NOMO-1 treated with dmso at 0.1 percent for 144 hours (cell line): ENCODE results near the gene SLC16A12.

Experiments
- DNase-seq: peaks from one replicate; lab custom pipeline; 2025; ENCODE audit not compliant: unreplicated experiment; lab: John Stamatoyannopoulos, UW

Gene SLC16A12

GRCh38 chr10:89515031-89515841 is 20.2 kb downstream of the SLC16A12 start:
- no peak for DNase-seq

- no peak for DNase-seq
Measured at GRCh38 chr10:89513206-89513605, 22.2 kb downstream of the SLC16A12 start.

- DNase-seq: no peak
Measured at GRCh38 chr10:89505640-89506275, 29.6 kb downstream of the SLC16A12 start.

GRCh38 chr10:89504691-89505090 is 30.7 kb downstream of the SLC16A12 start:
- no peak for DNase-seq

- DNase-seq: no peak
Measured at GRCh38 chr10:89503652-89504370, 31.6 kb downstream of the SLC16A12 start.

- DNase-seq: no peak
Measured at GRCh38 chr10:89503151-89503550, 32.2 kb downstream of the SLC16A12 start.

- DNase-seq: no peak
Measured at GRCh38 chr10:89502549-89502948, 32.8 kb downstream of the SLC16A12 start.

- DNase-seq: no peak
Measured at GRCh38 chr10:89494575-89494974, 40.8 kb downstream of the SLC16A12 start.

- DNase-seq: no peak
Measured at GRCh38 chr10:89494068-89494467, 41.3 kb downstream of the SLC16A12 start.

GRCh38 chr10:89491932-89492331 is 43.5 kb downstream of the SLC16A12 start:
- DNase-seq: no peak

GRCh38 chr10:89490596-89491335 is 44.6 kb downstream of the SLC16A12 start:
- no peak for DNase-seq

GRCh38 chr10:89482256-89482655 is 53.1 kb downstream of the SLC16A12 start:
- no peak for DNase-seq

GRCh38 chr10:89481662-89482061 is 53.7 kb downstream of the SLC16A12 start:
- DNase-seq: no peak

GRCh38 chr10:89479771-89480446 is 55.5 kb downstream of the SLC16A12 start:
- DNase-seq: no peak

GRCh38 chr10:89478739-89479654 is 56.4 kb downstream of the SLC16A12 start:
- DNase-seq: no peak

GRCh38 chr10:89478085-89478738 is 57.2 kb downstream of the SLC16A12 start:
- DNase-seq: no peak

GRCh38 chr10:89476150-89476549 is 59.2 kb downstream of the SLC16A12 start:
- DNase-seq: no peak

- DNase-seq: no peak
Measured at GRCh38 chr10:89475591-89475998, 59.8 kb downstream of the SLC16A12 start.

- DNase-seq: no peak
Measured at GRCh38 chr10:89475125-89475524, 60.3 kb downstream of the SLC16A12 start.
